Left colon (tissue), 2 donors: ENCODE measurements around the gene ANAPC2. TPM values are rescaled to one million over a fixed set of nuclear protein-coding genes. Genes with fewer than 3 reads are reported as not detected.
A peak's percentile ranks its signal among the peaks of the same experiment; 100 is the strongest.

Experiments
- ATAC-seq: fragments of 200-7000 bp; cut with Tn5 transposase; one replicate; pipeline ENCODE4 v1.9.1; 2020; ENCODE audit warnings: mild to moderate bottlenecking, moderate library complexity
- DNase-seq, 2 donors: peaks; one replicate each; pipeline ENCODE4 v3.0.0-alpha.2; 2020
- intact Hi-C, 2 donors: fragments of 100-400 bp; cut with DNase I in 1 of 2; cut with micrococcal nuclease in 1 of 2; formaldehyde crosslinking; loops; one replicate each; pipeline versions ENCODE4 v1.11.2 to v1.14.0; 2022; cut with DNase I, micrococcal nuclease
- total RNA-seq, 2 donors: library from RNA; stranded (reverse); fragmentation: NEBNext Ultra II Directional; extraction: Animal tissue kit (Norgen Biotek cat#: 25700); gene quantifications; one replicate each; pipeline ENCODE4 v1.2.1, GENCODE V29; 2021
- donor health status: DM: no; HTN: no; CAD: no.
- donor health status: DM: yes; HTN: yes; CAD: no.

ANAPC2 gene
- total RNA-seq, 2 donors from 2014 or later = 50.6 to 64.1 TPM

DNA sequence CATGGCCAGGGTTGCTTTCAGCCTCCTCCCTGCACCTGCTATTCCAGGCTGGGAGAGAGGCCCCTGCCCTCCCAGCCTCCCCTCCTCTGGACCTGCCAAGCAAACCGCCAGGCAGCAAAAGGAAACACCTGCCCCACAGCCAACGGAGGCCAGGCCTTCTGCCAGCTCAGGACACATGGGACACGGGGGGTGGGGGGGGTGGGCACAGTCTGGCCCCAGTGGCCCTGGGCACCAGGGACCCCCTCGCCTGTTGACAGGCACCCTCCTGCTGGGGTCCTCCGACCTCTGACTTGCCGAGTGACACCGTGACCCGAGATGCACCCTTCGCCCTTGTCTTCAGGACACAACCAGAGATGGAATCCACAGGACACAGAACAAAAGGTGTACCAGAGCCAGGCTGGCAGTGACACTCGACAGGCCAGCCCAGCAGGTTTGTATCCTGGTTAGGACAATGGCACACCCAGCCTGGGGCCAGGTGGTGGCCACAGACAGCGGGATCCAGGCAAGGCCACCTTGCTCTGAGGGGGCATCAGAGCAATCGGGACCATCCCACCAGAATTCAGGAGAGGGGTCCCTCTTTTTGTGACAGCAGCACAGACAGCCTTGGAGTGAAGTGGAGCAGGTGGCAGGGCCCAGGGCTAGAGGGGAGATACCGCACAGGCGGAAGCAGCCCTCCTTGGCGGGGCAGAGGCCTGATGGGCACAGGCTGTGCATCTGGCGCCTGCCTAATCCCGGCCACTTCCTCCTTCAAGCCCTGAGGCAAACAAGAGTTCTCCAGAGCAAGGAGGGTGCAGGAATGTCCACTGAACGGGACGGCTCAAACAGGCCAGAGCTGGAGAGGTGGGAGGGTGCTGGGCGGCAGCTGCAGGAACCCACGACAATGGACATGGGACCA, 15.2 kb downstream of the ANAPC2 start:
- ATAC-seq (peak; percentile 19), DNase-seq (no peak)
- intact Hi-C loops = loop anchor here in 1 of 2 donors (10.0 kb wide), 1 partner anchor 52 kb away; the partner anchor contains the start of genes CYSRT1, RNF208 and RNF224

DNA sequence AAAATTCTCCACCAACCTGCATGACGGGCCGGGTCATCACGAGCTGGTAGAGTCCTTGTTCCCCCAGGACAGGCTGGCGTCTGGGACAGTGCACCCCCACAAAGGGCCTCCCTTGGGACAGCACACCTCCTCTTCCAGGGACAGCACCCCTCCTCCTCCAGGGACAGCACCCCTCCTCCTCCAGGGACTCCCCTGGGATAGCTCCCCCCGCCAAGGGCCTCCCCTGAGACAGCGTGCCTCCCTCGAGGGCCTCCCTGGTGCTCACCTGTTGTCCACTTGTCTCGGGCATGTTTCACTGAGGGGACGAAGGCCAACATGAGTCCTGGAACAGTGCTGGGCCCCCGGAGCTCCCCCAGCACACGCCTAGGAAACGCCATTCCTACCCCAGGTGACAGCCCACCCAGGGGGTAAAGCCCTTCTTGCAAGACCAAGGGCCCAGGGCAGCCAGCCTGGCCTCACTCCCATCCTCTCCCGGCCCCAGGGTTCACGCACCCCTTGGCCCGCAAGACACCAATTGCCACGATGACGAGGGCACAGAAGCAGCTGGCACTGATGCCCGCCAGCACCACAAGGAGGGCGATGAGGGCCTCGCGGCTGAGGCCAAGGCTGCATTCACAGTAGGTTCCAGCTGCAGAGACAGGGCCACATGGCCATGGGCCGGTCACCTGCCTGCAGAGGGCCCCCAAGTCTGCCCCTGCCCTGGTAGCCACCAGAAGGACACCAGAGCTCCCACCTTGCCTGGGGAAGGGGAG, 17.0 kb downstream of the ANAPC2 start:
- no peak for ATAC-seq
- DNase-seq = no peak
- intact Hi-C loops = loop anchor here in 1 of 2 donors (10.0 kb wide), 1 partner anchor 53 kb away; the partner anchor contains the start of genes CYSRT1, RNF208 and RNF224

DNA sequence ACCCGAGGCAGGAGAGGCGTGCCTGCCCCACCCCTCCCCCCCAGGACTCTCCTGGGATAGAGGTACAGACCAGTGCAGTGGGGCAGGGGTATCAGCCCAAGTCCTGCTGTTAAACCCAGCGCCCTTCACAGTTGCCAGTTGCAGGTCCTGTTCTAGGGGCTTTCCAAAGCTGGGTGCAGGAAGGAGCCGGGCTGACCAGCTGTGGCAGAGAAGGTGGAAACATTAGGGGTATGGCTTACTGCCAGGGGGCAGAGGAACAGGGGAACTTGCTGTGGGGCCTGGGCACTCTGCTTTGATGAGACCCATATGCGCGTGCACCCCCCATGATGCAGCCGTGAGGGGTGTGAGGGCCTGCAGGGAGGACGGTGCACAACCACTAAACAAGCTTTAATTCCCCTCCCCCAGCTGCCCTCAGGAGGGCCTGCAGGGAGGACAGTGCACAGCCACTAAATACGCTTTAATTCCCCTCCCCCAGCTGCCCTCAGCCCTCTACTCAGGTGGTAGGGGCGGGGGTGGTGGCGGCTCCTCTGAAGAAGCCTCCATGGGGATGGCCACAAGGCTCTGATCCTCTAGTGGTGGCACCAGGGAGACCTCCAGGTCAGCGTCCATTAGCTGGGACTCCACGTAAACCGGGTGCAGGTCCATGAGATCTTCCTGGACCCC, 17.7 kb downstream of the ANAPC2 start:
- DNase-seq (no peak), ATAC-seq (no peak)
- intact Hi-C loops = loop anchor here in 1 of 2 donors (10.0 kb wide), 1 partner anchor 54 kb away; the partner anchor contains the start of genes CYSRT1, RNF208 and RNF224

DNA sequence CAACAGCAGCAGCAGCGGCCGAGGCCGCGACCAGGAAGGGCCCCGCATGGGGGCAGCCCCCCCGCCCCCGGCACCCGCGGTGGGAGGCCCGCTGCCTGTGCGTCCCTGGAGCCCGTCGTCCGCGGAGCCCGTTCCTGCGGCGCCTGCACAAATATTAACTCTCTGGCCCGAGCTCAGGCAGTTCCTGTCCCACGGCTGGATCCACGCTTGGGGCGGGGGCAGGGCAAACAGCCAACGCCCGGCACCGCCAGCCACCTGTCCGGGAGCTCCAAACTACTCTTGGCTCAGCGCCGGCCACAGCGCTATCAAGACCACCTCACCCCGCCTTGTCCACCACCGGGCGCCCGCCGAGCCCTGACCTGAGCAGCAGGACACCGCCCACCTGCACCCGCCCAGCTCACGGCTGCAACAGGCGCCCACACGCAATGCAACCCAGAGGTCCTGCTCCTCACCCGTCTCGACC, 18.4 kb downstream of the ANAPC2 start, which contains the start of gene LRRC26:
Gene LRRC26, minus strand, starts transcription at position 156 of the 463 bp plus-strand sequence. Its CDS starts 108 bp downstream, at position 48.
- ATAC-seq (peak; percentile 34), DNase-seq (peak; percentile 62 to 72)
- intact Hi-C loops = loop anchor here in 1 of 2 donors (10.0 kb wide), 1 partner anchor 55 kb away; the partner anchor contains the start of genes CYSRT1, RNF208 and RNF224

DNA sequence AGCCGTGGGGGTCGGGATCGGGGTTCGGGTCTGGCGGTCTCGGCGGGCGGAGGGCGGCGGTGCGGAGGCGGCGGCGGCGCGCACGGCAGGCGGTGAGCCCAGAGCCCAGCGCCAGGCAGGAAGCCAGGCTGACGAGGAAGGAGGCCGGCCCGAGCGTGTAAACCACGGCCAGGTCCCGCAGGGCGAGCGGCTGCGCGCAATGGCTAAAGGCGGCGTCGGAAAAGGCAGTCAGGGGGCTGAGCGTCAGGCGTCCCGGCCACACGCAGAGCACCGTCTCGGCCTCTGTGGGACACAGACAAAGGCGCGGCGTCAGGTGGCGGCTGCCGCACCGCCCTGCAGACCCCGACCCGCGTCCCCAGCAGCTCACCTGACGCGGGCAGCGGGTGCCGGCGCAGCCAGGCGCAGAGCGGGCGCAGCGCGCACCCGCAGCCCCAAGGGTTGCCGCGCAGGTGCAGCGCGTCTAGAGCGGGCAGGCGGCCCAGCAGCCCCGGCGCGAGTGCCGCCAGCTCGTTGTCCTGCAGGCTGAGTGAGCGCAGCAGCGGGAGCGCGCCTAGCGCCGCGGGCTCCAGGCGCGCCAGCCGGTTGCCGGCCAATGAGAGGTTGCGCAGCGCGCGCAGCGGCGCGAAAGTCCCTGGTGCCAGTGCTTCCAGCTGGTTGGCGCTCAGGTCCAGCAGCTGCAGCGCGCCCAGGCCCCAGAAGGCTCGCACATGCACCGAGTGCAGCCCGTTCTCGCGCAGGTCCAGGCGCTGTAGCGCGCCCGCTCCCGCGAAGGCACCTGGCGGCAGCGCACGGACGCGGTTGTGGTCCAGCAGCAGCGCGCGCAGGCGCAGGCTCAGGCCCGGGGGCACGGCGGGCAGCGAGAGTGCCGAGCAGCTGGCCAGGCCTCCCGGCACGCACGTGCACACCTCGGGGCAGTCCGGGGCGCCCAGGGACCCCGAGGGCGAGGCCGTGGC, 19.2 kb downstream of the ANAPC2 start:
- ATAC-seq (peak; percentile 43), DNase-seq (peak in 1 of 2 donors; percentile 58)
- intact Hi-C loops = no loop called here

DNA sequence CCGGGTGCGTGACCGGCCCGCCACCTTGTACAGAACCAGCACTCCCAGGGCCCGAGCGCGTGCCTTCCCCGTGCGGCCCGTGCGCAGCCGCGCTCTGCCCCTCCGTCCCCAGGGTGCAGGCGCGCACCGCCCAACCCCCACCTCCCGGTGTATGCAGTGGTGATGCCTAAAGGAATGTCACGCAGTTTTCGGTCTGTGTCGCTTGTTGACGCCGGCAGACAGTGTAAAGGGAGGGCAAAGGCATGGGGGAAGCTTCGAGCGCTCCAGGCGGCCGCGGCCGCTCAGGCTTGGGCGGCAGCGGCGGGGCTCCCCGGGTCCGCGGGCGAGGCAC, 19.8 kb downstream of the ANAPC2 start:
- peak; percentile 16 for ATAC-seq
- intact Hi-C loops = no loop called here
- no peak for DNase-seq

DNA sequence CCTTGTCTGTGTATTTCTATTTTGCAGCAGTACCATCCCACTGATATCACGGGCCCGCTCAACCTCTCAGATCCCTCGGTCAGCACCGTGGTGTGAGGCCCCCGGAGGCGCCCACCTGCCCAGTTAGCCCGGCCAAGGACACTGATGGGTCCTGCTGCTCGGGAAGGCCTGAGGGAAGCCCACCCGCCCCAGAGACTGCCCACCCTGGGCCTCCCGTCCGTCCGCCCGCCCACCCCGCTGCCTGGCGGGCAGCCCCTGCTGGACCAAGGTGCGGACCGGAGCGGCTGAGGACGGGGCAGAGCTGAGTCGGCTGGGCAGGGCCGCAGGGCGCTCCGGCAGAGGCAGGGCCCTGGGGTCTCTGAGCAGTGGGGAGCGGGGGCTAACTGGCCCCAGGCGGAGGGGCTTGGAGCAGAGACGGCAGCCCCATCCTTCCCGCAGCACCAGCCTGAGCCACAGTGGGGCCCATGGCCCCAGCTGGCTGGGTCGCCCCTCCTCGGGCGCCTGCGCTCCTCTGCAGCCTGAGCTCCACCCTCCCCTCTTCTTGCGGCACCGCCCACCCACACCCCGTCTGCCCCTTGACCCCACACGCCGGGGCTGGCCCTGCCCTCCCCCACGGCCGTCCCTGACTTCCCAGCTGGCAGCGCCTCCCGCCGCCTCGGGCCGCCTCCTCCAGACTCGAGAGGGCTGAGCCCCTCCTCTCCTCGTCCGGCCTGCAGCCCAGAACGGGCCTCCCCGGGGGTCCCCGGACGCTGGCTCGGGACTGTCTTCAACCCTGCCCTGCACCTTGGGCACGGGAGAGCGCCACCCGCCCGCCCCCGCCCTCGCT, 20.4 kb downstream of the ANAPC2 start:
- peak; percentile 74 to 81 for DNase-seq

DNA sequence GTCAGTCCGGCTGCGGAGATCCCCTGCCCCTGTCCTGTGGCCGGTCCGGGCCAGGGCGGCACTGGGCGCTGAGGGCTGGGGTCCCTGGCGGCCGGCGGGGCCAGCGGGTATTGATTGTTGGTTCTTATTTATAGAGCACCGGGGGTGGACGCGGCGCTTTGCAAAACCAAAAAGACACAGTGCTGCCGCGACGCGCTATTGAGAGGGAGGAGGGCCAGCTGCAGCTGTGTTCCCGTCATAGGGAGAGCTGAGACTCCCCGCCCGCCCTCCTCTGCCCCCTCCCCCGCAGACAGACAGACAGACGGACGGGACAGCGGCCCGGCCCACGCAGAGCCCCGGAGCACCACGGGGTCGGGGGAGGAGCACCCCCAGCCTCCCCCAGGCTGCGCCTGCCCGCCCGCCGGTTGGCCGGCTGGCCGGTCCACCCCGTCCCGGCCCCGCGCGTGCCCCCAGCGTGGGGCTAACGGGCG, 21.0 kb downstream of the ANAPC2 start:
- no peak for ATAC-seq
- intact Hi-C loops = no loop called here
- DNase-seq = no peak

More for the DNA sequence above, 20.4 kb downstream of the ANAPC2 start:
- intact Hi-C loops = no loop called here
- ATAC-seq = peak; percentile 74

DNA sequence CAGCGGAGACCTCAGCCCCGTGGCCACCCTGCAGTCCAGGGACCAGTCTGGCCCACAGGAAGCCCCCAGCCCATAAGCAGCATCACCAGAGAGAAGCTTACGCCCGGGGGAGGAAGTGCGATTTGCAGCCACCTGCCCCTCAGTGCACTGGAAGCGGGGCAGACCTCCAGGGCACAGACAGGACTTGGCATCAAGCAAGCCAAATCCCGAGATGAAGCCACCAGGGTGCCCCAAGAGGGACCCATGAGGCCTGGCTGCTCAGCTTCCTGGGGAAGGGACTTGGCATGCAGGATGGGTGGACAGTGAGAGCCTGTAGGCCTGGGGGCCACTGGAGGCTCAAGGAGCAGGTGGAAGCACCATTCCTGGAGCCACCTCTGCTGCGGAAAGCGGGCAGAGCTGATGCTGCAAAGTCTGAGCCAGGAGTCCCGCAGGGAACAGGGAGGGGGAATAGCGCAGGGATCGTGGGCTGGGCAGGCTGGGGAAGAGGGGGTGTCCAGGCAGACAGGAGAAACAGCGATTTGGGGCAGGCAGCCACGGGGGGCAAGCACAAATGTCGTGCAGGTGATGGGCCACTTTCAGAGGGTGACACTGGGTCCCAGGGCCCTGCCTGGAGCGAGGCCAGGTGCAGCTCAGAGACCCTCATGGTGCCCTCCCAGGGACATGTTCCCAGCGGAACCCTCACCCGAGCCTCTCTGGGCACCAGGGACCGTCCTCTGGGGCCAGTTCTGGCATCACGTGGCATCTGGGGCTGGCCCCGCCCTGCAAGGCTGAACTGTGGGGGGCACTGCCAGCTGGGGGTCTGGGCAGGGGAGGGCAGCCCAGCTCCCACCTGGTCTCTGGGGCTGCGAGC, 21.8 kb downstream of the ANAPC2 start:
- ATAC-seq (no peak), DNase-seq (no peak)
- intact Hi-C loops = no loop called here

DNA sequence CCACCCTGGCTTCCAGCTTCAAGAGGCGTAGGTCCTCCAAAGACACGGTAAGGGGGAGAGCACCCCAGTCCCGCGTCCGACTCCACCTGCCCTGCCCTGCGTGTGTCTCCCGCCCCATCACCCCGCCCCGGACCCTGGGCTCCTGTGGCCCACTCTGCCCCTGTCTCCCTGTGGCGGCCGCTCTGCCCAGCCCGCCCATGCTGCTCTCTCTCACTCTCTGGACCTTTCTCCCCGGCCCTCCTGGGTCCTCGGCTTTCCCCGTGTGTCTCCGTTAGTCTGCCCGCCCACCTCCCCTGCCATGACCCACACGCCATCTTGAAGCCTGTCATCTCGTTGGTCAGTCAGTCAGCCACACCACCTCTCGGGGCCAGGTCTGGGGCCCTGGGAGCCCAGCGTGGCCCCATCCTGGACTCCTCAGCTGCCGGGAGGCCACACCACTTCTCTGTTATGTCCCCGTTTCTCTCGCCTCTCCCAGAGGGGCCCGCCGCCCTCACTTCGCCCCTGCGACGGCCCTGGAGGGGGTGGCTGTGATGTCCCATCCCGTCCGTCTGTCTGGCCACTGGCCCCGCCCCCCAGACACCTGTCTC, 23.0 kb downstream of the ANAPC2 start:
- intact Hi-C loops = no loop called here
- DNase-seq (no peak), ATAC-seq (no peak)

DNA sequence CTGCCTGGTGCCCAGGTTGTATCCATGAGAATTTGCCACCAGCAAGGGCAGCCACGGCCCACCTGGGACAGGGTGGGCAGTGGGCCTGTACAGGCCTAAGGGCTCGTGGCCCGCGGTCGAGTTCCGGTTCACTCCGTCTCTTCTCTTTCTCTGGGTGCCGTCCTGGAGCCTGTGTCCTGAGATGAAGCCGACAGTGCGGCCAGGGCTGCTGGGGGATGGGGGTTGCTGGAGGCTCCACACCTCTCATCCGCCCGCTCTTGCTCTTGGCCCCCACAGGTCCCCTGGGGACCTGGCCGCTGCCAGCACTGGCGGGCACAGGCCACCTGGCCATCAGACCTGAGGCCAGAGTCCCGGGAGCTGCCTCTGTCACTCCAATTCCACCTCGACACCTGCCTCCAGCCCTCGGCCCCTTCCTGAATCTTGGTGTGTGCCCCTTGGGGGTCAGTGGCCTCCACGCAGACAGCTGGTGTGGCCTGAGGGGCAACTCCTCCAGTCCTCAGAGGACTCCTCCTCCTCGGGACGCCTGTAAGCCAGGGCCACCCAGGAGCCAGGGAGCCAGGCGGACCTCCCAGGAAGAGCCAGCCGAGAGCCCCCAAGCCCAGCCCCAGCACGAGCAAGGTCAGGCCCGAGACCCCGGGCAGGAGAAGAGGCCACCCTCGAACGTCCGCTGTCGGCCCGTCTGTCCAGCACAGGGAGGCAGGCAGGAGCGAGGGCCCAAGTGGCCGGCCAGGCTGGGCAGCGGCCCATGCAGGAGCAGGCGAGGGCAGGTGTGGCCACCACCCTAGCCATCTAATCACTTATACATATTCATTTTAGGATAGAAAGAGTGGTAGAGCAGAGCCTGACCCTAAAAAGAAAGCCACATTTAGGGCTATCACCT, 23.8 kb downstream of the ANAPC2 start:
- ATAC-seq (no peak), DNase-seq (no peak)
- intact Hi-C loops = no loop called here

DNA sequence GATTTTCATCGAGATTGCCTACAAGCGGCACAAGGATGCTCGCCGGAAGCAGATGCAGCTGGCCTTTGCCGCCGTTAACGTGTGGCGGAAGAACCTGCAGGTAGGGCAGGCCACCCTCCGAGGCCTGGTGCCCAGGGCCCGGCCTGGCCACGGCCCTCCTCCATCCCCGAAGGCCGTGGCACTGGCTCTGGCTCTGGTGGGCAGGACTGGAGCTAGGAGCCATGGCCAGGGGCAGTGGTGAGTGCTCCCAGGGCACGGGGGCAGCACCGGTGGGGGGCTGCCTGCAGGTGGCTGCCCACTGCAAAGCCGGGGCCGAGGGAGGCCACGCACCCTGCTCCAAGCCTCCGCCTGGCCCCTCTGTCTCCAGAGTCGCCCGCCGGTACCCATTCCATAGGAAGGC, 24.6 kb downstream of the ANAPC2 start:
- DNase-seq (no peak), ATAC-seq (no peak)
- intact Hi-C loops = no loop called here

DNA sequence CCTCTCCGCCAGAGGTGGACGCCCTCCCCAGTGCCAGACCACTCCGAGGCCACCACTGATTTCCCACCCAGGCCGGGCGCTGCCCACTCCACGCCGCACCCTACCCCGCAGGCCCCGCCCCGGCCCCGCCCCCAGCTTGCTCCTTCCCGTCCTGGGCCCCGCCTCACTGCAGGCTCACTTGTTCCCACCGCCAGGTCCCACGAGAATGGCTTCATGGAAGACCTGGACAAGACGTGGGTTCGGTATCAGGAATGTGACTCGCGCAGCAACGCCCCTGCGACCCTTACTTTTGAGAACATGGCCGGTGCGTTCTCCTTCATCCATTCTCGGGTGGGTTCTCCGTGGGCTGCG, 25.0 kb downstream of the ANAPC2 start:
- ATAC-seq (peak; percentile 21), DNase-seq (no peak)
- intact Hi-C loops = no loop called here

DNA sequence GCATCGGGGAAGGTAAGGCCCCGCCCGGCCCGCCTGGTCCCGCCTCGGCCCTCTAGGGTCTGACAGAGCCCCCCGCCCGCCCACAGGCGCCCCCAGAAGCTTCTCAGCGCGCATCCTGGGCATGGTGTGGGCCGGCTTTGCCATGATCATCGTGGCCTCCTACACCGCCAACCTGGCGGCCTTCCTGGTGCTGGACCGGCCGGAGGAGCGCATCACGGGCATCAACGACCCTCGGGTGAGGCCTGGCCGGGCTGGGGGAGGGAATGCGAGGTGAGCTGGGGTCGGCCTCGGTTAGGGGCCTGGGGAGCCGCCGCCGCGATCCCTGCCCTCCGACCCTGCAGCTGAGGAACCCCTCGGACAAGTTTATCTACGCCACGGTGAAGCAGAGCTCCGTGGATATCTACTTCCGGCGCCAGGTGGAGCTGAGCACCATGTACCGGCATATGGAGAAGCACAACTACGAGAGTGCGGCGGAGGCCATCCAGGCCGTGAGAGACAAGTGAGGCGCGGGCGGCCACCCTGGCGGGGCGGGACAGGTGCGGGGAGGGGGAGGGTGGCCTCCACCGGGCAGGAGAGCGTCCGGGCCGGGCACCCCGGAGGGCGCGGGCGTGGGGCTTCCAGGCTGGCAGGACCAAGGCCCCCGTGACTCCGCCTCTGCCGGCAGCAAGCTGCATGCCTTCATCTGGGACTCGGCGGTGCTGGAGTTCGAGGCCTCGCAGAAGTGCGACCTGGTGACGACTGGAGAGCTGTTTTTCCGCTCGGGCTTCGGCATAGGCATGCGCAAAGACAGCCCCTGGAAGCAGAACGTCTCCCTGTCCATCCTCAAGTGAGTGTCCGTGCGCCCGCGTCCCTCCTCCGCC, 25.6 kb downstream of the ANAPC2 start:
- ATAC-seq = peak; percentile 71
- intact Hi-C loops = no loop called here

More for the DNA sequence above, 25.6 kb downstream of the ANAPC2 start:
- DNase-seq = peak; percentile 53 to 73
